AG10803 (cell line): ENCODE results near the gene SMOC1.

Experiments used
- DNase-seq: peaks from one replicate; pipeline ENCODE4 v3.0.0; 2010; ENCODE audit warnings: low read depth
- H3K4me3 ChIP-seq: 2 replicates; pipeline ENCODE4 v1.5.1; 2011; ENCODE audit warnings: mild to moderate bottlenecking, low read length, control low read depth
- CTCF ChIP-seq: conservative IDR thresholded peaks from 2 replicates; pipeline ENCODE4 v1.5.1; 2011; ENCODE audit warnings: mild to moderate bottlenecking, low read length, control low read depth, inconsistent platforms

SMOC1 gene

GRCh38 chr14:69938751-69939150, 59.5 kb downstream of the SMOC1 start:
- no peak for DNase-seq
- no peak overlapping the region for H3K4me3 ChIP-seq
- TF ChIP-seq CTCF = no peak

- no peak overlapping the region for H3K4me3 ChIP-seq
- DNase-seq = no peak
- no peak for TF ChIP-seq CTCF
These were observed 62.8 kb downstream of the SMOC1 start for GRCh38 chr14:69941768-69942742.

GRCh38 chr14:69943084-69943780, 64.0 kb downstream of the SMOC1 start:
- no peak for DNase-seq
- TF ChIP-seq CTCF = no peak
- no peak overlapping the region for H3K4me3 ChIP-seq

GRCh38 chr14:69945347-69945746, 66.1 kb downstream of the SMOC1 start:
- no peak for TF ChIP-seq CTCF
- DNase-seq = no peak

GRCh38 chr14:69945912-69946311, 66.7 kb downstream of the SMOC1 start:
- TF ChIP-seq CTCF = no peak
- no peak for DNase-seq
- no peak overlapping the region for H3K4me3 ChIP-seq

More at GRCh38 chr14:69945347-69945746, 66.1 kb downstream of the SMOC1 start:
- no peak overlapping the region for H3K4me3 ChIP-seq

GRCh38 chr14:69948351-69948750, 69.1 kb downstream of the SMOC1 start:
- no peak for TF ChIP-seq CTCF
- H3K4me3 ChIP-seq = no peak overlapping the region
- DNase-seq = no peak
